ENCODE measurements around the gene MCM9.

DNA sequence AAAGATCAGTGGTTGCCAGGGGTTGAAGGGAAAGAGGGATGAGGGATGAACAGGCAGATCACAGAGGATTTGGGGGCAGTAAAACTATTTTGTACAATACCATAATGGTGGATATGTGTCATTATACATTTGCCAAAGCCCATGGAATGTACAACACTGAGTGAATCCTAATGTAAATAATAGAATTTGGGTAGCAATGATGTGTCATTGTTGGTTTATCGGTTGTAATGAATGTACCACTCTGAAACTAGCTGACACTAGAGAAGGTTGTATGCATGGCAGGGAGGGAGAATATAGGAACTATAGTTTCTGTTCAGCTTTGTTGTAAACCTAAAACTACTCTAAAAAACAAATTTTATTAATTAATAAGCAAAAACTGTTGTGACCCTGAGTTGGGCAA is 58.8 kb downstream of the MCM9 start:
- TF ChIP-seq FOXP4 (CRISPR knock-in tag; IDR thresholded peaks at IDR 0.05): no peak
- TF ChIP-seq NR3C1 (CRISPR knock-in tag; conservative IDR thresholded peaks at IDR 0.05; ENCODE audit: low read depth): no peak
- TF ChIP-seq, protein P1, sequence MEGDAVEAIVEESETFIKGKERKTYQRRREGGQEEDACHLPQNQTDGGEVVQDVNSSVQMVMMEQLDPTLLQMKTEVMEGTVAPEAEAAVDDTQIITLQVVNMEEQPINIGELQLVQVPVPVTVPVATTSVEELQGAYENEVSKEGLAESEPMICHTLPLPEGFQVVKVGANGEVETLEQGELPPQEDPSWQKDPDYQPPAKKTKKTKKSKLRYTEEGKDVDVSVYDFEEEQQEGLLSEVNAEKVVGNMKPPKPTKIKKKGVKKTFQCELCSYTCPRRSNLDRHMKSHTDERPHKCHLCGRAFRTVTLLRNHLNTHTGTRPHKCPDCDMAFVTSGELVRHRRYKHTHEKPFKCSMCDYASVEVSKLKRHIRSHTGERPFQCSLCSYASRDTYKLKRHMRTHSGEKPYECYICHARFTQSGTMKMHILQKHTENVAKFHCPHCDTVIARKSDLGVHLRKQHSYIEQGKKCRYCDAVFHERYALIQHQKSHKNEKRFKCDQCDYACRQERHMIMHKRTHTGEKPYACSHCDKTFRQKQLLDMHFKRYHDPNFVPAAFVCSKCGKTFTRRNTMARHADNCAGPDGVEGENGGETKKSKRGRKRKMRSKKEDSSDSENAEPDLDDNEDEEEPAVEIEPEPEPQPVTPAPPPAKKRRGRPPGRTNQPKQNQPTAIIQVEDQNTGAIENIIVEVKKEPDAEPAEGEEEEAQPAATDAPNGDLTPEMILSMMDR (IDR thresholded peaks at IDR 0.05): no peak
- no peak for TF ChIP-seq ZNF263 (CRISPR knock-in tag; IDR thresholded peaks at IDR 0.05; ENCODE audit: low read depth)
- no peak for TF ChIP-seq ZNF121 (CRISPR knock-in tag; IDR thresholded peaks at IDR 0.05)
- no peak for TF ChIP-seq JAZF1 (CRISPR knock-in tag; IDR thresholded peaks at IDR 0.05)
- TF ChIP-seq, protein P2, sequence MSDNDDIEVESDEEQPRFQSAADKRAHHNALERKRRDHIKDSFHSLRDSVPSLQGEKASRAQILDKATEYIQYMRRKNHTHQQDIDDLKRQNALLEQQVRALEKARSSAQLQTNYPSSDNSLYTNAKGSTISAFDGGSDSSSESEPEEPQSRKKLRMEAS (CRISPR knock-in tag; IDR thresholded peaks at IDR 0.05): no peak

All from WTC11 (cell line).